Mammary epithelial cell (primary cell): ENCODE data around the gene CNTNAP2.

Source experiments
- CTCF ChIP-seq, 2 donors: IDR thresholded peaks in 1 of 2; conservative IDR thresholded peaks in 1 of 2; 2 replicates each; pipeline ENCODE4 v1.5.1; 2011 to 2012; ENCODE audit warnings: inconsistent platforms in 2 of 2, low read length in 2 of 2, mild to moderate bottlenecking in 2 of 2, control low read depth in 1 of 2, low read depth in 1 of 2; ENCODE audit not compliant: insufficient read depth in 1 of 2; ENCODE audit errors: extremely low read depth in 1 of 2
- EZH2 ChIP-seq: IDR thresholded peaks from 2 replicates; pipeline ENCODE4 v1.6.1; 2012; ENCODE audit warnings: low read length, inconsistent platforms, borderline replicate concordance

- TF ChIP-seq CTCF (conservative IDR thresholded peaks at IDR 0.05 in 1 of 2, IDR thresholded peaks at IDR 0.05 in 1 of 2; ENCODE audit: extremely low read depth in 1 of 2, insufficient read depth in 1 of 2, low read depth in 1 of 2, low read length in 2 of 2) (no peak), EZH2 (no peak)
Measured at GRCh38 chr7:148026713-148027112, 1910.1 kb downstream of the CNTNAP2 start.
